ENCODE measurements around the gene KMT2D.

KMT2D gene

DNA sequence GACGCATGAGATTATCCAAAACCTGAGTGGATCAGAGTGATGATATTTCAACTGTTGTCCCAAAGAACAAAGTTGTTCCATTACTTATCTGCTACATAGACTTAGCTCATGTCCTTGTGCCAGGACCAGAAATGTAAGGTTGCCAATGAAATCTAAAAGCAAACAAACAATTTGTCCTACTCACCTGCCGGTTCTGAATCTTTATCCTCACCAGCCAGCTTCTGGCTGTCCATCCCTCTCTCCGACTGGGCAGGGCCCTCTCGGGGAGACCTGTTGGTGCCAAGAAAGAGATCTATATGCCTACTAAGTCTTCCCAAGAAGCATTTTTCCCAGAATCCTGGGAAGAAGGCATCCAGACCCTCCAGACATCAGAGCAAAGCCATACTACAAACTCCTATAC is 5.5 kb downstream of the KMT2D start:
- WGBS, result 99% methylated on average over 4 of the region's 4 CpGs
- Histone ChIP-seq H3K36me3 (ENCODE audit: control insufficient read depth in 1 of 2, insufficient read depth in 2 of 2, low read depth in 1 of 2, low read length in 2 of 2) (peaks cover 48 to 54% of the 10 kb centered on the region in 2 experiments), H3K4me1 (ENCODE audit: control insufficient read depth, insufficient read depth, low read depth, low read length) (peaks cover 35% of the 10 kb centered on the region), H3K79me1 (replicated peaks; ENCODE audit: low read length, poor library complexity, severe bottlenecking) (peaks cover 26% of the 10 kb centered on the region), H3K27ac (ENCODE audit: low read length, poor library complexity, severe bottlenecking) (no peak overlapping the region), H2AFZ (ENCODE audit: low read depth, low read length) (no peak overlapping the region), H3K23ac (ENCODE audit: low read length in 2 of 2) (no peak overlapping the region), H2BK120ac (ENCODE audit: low read depth, low read length) (no peak overlapping the region), H3K18ac (ENCODE audit: low read depth in 1 of 2, low read length in 2 of 2) (no peak overlapping the region), H3K4me3 (ENCODE audit: insufficient read depth in 1 of 2, low read depth in 1 of 2, low read length in 2 of 2) (no peak overlapping the region), H4K91ac (ENCODE audit: low read length) (no peak overlapping the region), H2BK12ac (ENCODE audit: low read length in 2 of 2) (no peak overlapping the region), H3K14ac (ENCODE audit: low read length in 2 of 2) (no peak overlapping the region), H3K9ac (ENCODE audit: low read length) (peak overlapping the region; percentile 30), H3K27me3 (ENCODE audit: control insufficient read depth in 1 of 2, insufficient read depth in 1 of 2, low read length in 2 of 2) (no peaks in the 10 kb centered on the region), H3K9me3 (ENCODE audit: control insufficient read depth, low read length) (no peaks in the 10 kb centered on the region), H2AK5ac (ENCODE audit: low read length, severe bottlenecking) (no peak overlapping the region), H3K4ac (ENCODE audit: low read depth in 1 of 2, low read length in 2 of 2) (no peak overlapping the region), H4K8ac (ENCODE audit: low read length) (no peak overlapping the region), H2BK15ac (ENCODE audit: low read depth, poor library complexity, severe bottlenecking) (no peak overlapping the region), H3K4me2 (ENCODE audit: low read length, poor library complexity, severe bottlenecking) (no peak overlapping the region), H2BK5ac (ENCODE audit: low read depth, low read length, poor library complexity, severe bottlenecking) (no peak overlapping the region)
- DNase-seq, result no peak

DNA sequence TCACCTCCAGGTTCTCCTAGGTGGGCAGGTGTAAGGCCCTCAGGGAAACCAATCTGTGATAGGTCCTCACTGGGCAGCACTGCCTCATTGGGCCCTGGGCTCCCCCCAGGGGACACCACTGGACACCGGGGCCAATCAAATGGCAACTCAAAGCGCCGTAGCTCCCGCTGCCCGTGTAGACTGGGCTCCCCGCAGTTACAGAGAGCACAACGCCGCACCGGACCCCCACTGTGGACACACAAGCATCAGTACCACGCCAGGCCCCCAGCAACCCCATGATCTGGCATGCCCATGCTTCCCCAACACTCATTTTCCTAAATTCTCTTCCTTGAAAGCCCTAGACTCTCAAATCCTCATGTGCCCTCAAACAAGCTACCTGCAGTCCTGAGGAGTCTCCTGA is 6.1 kb downstream of the KMT2D start:
- no peak overlapping the region for H2BK120ac ChIP-seq (ENCODE audit: low read depth, low read length)
- no peak overlapping the region for H3K23ac ChIP-seq (ENCODE audit: low read length in 2 of 2)
- H3K79me1 ChIP-seq (replicated peaks; ENCODE audit: low read length, poor library complexity, severe bottlenecking), result peaks cover 26% of the 10 kb centered on the region
- H3K4me2 ChIP-seq (ENCODE audit: low read length, poor library complexity, severe bottlenecking), result no peak overlapping the region
- H4K8ac ChIP-seq (ENCODE audit: low read length), result no peak overlapping the region
- no peak overlapping the region for H2AK5ac ChIP-seq (ENCODE audit: low read length, severe bottlenecking)
- no peak overlapping the region for H2BK5ac ChIP-seq (ENCODE audit: low read depth, low read length, poor library complexity, severe bottlenecking)
- 93% methylated on average over 10 of the region's 10 CpGs for WGBS
- H3K9me3 ChIP-seq (ENCODE audit: control insufficient read depth, low read length), result no peaks in the 10 kb centered on the region
- no peak overlapping the region for H3K27ac ChIP-seq (ENCODE audit: low read length, poor library complexity, severe bottlenecking)
- H3K27me3 ChIP-seq (ENCODE audit: control insufficient read depth in 1 of 2, insufficient read depth in 1 of 2, low read length in 2 of 2), result no peaks in the 10 kb centered on the region
- H4K91ac ChIP-seq (ENCODE audit: low read length), result no peak overlapping the region
- H3K9ac ChIP-seq (ENCODE audit: low read length), result peak overlapping the region; percentile 30
- no peak for DNase-seq
- H3K4ac ChIP-seq (ENCODE audit: low read depth in 1 of 2, low read length in 2 of 2), result no peak overlapping the region
- H2BK12ac ChIP-seq (ENCODE audit: low read length in 2 of 2), result no peak overlapping the region
- H3K14ac ChIP-seq (ENCODE audit: low read length in 2 of 2), result no peak overlapping the region
- H3K4me3 ChIP-seq (ENCODE audit: insufficient read depth in 1 of 2, low read depth in 1 of 2, low read length in 2 of 2), result no peak overlapping the region
- H3K18ac ChIP-seq (ENCODE audit: low read depth in 1 of 2, low read length in 2 of 2), result no peak overlapping the region
- H3K4me1 ChIP-seq (ENCODE audit: control insufficient read depth, insufficient read depth, low read depth, low read length), result peaks cover 41% of the 10 kb centered on the region
- no peak overlapping the region for H2BK15ac ChIP-seq (ENCODE audit: low read depth, poor library complexity, severe bottlenecking)
- H2AFZ ChIP-seq (ENCODE audit: low read depth, low read length), result no peak overlapping the region
- H3K36me3 ChIP-seq (ENCODE audit: control insufficient read depth in 1 of 2, insufficient read depth in 2 of 2, low read depth in 1 of 2, low read length in 2 of 2), result peaks cover 54 to 60% of the 10 kb centered on the region in 2 experiments

DNA sequence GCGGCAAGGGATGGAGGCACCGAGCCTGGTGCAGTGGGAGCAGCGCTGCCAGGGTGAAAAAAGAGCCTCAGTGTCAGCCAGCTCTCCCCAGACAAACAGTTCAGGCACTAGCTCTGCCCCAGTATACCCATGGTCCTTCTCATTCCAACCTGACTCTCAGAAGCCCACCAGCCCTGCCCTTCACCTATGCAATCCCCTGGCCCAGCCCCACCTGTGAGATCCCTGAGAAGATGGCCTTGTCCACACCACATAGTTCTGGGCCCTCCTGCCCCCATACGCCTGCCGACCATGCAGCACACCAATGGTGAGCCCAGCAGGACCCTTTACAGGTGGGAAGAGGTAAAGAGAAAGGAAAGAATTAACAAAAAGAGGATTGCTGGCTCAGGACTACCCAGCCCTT is 6.5 kb downstream of the KMT2D start:
- Histone ChIP-seq H2BK12ac (ENCODE audit: low read length in 2 of 2) (no peak overlapping the region), H3K4me2 (ENCODE audit: low read length, poor library complexity, severe bottlenecking) (no peak overlapping the region), H3K4me1 (ENCODE audit: control insufficient read depth, insufficient read depth, low read depth, low read length) (peaks cover 44% of the 10 kb centered on the region), H2BK120ac (ENCODE audit: low read depth, low read length) (no peak overlapping the region), H3K14ac (ENCODE audit: low read length in 2 of 2) (no peak overlapping the region), H2AFZ (ENCODE audit: low read depth, low read length) (no peak overlapping the region), H2AK5ac (ENCODE audit: low read length, severe bottlenecking) (no peak overlapping the region), H3K9me3 (ENCODE audit: control insufficient read depth, low read length) (no peaks in the 10 kb centered on the region), H3K27ac (ENCODE audit: low read length, poor library complexity, severe bottlenecking) (no peak overlapping the region), H3K18ac (ENCODE audit: low read depth in 1 of 2, low read length in 2 of 2) (no peak overlapping the region), H4K8ac (ENCODE audit: low read length) (no peak overlapping the region), H2BK5ac (ENCODE audit: low read depth, low read length, poor library complexity, severe bottlenecking) (no peak overlapping the region), H2BK15ac (ENCODE audit: low read depth, poor library complexity, severe bottlenecking) (no peak overlapping the region), H3K4ac (ENCODE audit: low read depth in 1 of 2, low read length in 2 of 2) (no peak overlapping the region), H4K91ac (ENCODE audit: low read length) (peak overlapping the region; percentile 11), H3K36me3 (ENCODE audit: control insufficient read depth in 1 of 2, insufficient read depth in 2 of 2, low read depth in 1 of 2, low read length in 2 of 2) (peaks cover 55 to 64% of the 10 kb centered on the region in 2 experiments), H3K9ac (ENCODE audit: low read length) (no peak overlapping the region), H3K4me3 (ENCODE audit: insufficient read depth in 1 of 2, low read depth in 1 of 2, low read length in 2 of 2) (no peak overlapping the region), H3K79me1 (replicated peaks; ENCODE audit: low read length, poor library complexity, severe bottlenecking) (peaks cover 26% of the 10 kb centered on the region), H3K27me3 (ENCODE audit: control insufficient read depth in 1 of 2, insufficient read depth in 1 of 2, low read length in 2 of 2) (no peaks in the 10 kb centered on the region), H3K23ac (ENCODE audit: low read length in 2 of 2) (no peak overlapping the region)
- no peak for DNase-seq
- WGBS, result 86% methylated on average over 4 of the region's 5 CpGs

DNA sequence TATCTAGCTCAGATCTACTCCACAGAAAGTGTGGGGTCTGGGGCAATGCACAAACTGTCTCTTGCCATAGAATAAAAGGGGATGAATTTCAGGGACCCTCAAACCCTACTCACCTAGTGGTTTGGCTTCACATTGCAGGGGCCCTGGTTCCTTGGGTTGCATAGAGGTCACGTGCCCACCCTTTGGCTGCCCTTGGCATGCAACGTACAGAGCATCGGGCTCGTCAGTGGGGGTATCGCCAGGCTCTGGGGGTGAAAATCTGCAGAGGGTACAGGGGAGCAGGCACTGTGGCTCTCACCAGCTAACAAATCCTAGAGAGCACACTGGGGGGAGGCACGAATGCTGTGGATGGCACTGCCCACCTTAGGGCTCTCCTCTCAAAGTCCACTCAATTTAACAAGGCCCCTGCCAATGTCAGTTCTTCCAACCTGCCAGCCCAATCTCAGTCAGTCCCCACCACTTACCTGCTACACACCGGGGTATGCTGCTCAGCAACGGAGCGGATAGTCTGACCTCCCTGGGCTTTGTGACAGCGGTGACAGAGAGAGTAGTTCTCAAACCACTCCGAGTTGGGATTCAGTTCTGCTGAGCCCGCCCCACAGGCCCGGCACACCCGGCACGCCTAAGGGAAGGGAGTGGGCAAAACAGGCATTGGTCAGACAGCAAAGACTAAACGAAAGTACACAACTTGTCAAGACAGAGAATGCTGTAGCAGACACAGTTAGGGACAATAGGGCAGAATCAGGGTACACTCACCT is 8.0 kb downstream of the KMT2D start:
- Histone ChIP-seq H3K4me3 (ENCODE audit: insufficient read depth in 1 of 2, low read depth in 1 of 2, low read length in 2 of 2) (no peak overlapping the region), H2BK12ac (ENCODE audit: low read length in 2 of 2) (no peak overlapping the region), H3K14ac (ENCODE audit: low read length in 2 of 2) (no peak overlapping the region), H3K4me2 (ENCODE audit: low read length, poor library complexity, severe bottlenecking) (no peak overlapping the region), H3K23ac (ENCODE audit: low read length in 2 of 2) (no peak overlapping the region), H3K4me1 (ENCODE audit: control insufficient read depth, insufficient read depth, low read depth, low read length) (peaks cover 45% of the 10 kb centered on the region), H3K4ac (ENCODE audit: low read depth in 1 of 2, low read length in 2 of 2) (no peak overlapping the region), H3K18ac (ENCODE audit: low read depth in 1 of 2, low read length in 2 of 2) (no peak overlapping the region), H3K9ac (ENCODE audit: low read length) (no peak overlapping the region), H3K79me1 (replicated peaks; ENCODE audit: low read length, poor library complexity, severe bottlenecking) (peaks cover 30% of the 10 kb centered on the region), H2BK15ac (ENCODE audit: low read depth, poor library complexity, severe bottlenecking) (no peak overlapping the region), H4K8ac (ENCODE audit: low read length) (no peak overlapping the region), H2AK5ac (ENCODE audit: low read length, severe bottlenecking) (no peak overlapping the region), H3K27ac (ENCODE audit: low read length, poor library complexity, severe bottlenecking) (no peak overlapping the region), H2BK5ac (ENCODE audit: low read depth, low read length, poor library complexity, severe bottlenecking) (no peak overlapping the region), H4K91ac (ENCODE audit: low read length) (no peak overlapping the region), H3K36me3 (ENCODE audit: control insufficient read depth in 1 of 2, insufficient read depth in 2 of 2, low read depth in 1 of 2, low read length in 2 of 2) (peaks cover 67 to 78% of the 10 kb centered on the region in 2 experiments), H3K9me3 (ENCODE audit: control insufficient read depth, low read length) (no peaks in the 10 kb centered on the region), H2BK120ac (ENCODE audit: low read depth, low read length) (no peak overlapping the region), H3K27me3 (ENCODE audit: control insufficient read depth in 1 of 2, insufficient read depth in 1 of 2, low read length in 2 of 2) (no peaks in the 10 kb centered on the region), H2AFZ (ENCODE audit: low read depth, low read length) (no peak overlapping the region)
- no peak for DNase-seq
- 97% methylated on average over 16 of the region's 16 CpGs for WGBS
